HG03342 (cell line): Measurements from ENCODE around the gene METTL16.

Experiments used
- ATAC-seq: cut with Tn5 transposase; IDR thresholded peaks from one replicate; pipeline ENCODE4 v1.9.1; 2021; ENCODE audit warnings: mild to moderate bottlenecking, moderate library complexity; ENCODE audit not compliant: unreplicated experiment

The METTL16 gene

DNA sequence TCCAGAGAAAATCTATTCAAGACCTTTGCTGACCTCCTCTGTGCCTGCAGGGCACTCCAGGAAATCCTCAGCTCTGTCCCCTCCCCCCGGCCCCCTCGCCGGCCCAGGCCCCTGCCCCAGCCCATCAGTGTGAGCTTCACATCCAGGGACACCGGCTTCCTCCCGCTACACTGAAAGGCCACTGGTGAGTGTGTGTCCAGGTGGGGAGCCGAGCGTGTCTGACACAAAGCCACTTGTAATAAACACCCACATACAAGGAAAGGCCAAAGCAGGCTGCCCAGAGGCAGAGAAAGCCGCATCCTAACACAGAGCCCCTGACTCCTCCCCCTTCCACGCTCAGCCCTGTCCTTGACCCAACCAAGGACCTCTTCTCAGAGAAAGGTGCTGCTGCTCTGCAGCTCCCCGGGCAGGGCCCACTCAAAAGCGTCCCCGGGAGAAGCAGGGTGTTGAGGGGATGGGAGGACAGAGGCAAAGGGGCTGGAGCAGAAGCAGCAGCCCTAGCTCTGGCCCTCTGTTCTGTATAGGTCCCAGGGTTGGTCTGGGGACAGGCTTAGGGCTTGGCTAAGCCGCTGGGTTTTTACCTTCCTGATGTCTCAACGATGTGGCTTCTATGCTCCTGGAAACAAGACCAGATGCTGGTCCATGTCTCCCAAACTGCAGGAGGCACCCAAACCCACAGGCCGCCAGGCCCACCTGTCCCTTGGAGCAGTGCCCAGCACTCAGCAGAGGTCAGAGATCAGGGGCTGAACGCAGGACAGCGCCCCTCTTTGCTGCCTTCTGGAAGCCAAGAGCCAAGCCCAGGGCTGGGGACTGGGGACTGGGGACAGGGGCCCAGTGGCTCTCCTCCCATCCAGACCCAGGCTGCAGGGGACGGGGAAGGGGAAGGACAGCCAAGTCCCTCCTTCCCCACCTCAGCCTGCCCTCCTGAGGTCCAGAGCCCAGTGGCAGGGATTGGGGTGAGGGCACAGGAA lies 126.2 kb downstream of the METTL16 start:
- ATAC-seq: no peak

DNA sequence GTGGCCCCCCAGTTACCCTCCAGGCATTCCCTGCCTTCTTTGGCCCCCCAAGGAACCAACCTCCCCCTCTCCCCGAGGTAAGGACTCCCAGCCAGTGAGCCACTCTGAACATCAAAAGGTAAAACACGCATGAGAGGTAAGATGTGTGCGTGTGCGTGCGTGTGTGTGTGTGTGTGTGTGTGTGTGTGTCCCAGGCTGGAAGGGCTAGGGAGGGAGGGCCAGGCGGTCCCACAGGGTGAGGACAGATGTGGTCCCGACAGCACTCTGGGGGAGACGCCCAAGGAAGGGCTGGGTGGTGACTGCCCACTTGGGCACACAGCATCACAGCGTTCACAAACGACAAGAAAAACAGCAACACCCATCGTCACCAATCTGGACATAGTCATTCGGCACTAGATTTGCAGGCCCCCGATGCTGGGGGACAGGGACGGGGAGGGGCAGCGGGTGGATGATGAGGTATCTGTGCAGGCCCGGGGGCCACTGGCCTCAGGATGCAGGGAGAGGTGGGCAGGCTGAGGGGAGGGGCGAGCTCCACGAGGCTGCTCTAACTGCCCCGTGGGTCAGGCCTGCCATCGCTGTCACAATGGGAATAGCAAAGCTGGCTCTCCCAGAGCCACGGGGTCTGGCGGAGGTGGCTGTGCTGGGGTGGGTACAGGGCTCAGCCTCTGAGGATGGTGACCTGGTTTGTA lies 127.1 kb downstream of the METTL16 start:
- no peak for ATAC-seq

GRCh38 chr17:2383628-2384167 lies 128.0 kb downstream of the METTL16 start:
- ATAC-seq: no peak

- no peak for ATAC-seq
These were observed 130.6 kb downstream of the METTL16 start for GRCh38 chr17:2380950-2381649.

- ATAC-seq: no peak
These were observed 131.3 kb downstream of the METTL16 start for GRCh38 chr17:2380226-2380922.

DNA sequence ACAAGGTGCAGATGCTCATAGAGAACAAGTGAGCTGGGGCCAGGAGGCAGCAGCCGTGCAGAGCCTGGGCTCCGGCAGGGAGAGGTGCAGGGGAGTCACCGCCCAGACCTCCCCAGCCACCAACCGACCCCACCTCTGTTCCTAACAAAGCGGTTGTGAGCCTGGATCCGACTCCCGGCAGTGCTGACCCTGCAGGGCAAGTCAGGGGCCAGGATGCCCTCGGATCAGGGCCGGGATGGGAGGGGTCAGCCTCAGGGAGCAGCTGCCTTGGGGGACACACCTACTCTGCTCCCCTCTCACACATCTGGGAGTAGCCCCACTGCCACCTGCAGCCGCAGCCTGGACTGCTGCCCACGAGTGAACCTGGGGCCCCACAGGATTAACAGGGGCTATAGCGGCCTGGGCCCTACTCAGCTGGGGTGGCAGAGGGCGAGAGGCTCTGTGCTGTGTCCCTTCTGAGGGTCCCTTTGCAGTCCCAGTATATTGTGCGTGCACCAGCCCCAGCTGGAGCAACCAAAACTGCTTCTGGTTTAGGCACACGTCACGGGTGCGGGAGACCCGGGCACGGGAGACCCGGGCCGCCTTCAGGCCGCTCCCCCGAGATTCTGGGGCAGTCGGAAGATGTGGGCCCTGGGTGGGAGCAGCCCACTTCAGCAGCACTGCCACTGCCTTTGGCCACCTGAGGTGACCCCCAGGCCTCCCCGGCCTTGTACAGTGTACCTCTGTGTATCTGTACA lies 132.0 kb downstream of the METTL16 start:
- no peak for ATAC-seq

DNA sequence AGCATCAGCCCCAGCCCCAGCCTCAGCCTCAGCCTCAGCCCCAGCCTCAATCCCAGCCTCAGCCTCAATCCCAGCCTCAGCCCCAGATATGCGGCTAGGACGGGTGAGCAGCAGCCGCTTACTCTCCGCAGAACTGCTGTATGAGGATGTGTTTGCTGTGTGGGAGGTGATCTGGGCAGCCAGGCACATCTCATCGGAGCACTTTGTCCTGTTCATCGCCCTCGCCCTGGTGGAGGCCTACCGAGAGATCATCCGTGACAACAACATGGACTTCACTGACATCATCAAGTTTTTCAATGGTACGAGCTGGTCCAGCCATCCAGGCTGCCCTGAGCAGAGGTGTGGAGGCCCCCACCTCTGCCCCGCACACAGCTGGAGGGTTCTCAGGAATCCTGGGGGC lies 132.8 kb downstream of the METTL16 start:
- ATAC-seq: no peak

- ATAC-seq: no peak
These were observed 134.0 kb downstream of the METTL16 start for GRCh38 chr17:2377659-2378058.

- no peak for ATAC-seq
These were observed 135.6 kb downstream of the METTL16 start for GRCh38 chr17:2376107-2376506.

GRCh38 chr17:2375406-2375805 lies 136.3 kb downstream of the METTL16 start:
- no peak for ATAC-seq

GRCh38 chr17:2374549-2375285 lies 137.0 kb downstream of the METTL16 start:
- ATAC-seq: no peak

DNA sequence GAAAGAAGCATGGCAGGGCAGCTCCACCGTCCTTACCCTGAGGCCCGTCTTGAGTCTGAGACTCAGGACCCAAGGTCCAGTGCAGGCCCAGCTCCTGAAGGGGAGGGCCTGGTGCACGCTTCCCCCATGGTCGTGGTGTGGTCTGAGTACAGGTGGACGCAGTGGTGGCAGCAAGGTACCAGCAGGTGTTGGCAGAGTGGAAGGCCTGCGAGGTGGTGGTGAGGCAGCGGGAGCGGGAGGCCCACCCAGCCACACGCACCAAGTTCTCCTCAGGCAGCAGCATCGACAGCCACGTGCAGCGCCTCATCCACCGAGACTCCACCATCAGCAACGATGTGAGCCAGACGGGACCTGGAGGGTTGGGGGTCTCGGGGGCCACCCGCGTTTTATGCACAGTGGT lies 138.5 kb downstream of the METTL16 start:
- no peak for ATAC-seq

DNA sequence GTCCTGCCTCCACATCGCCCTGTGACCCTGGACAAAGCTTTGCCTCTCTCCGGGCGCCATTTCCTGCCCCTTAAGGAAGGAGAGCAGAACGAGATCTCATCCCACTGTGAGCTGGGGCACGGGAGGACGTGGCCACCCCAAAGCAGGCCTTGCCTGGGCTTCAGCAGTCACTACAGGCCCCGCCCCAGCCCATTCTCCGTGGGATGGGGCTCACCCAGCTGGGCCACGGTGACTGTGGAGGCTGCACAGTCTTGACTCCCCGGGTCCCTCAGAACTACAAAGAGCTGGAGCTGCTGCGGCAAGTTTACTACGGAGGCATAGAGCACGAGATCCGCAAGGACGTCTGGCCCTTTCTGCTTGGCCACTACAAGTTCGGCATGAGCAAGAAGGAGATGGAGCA lies 139.0 kb downstream of the METTL16 start:
- ATAC-seq: no peak

GRCh38 chr17:2372180-2372579 lies 139.5 kb downstream of the METTL16 start:
- no peak for ATAC-seq

GRCh38 chr17:2371183-2372130 lies 140.2 kb downstream of the METTL16 start:
- no peak for ATAC-seq

- no peak for ATAC-seq
These were observed 141.5 kb downstream of the METTL16 start for GRCh38 chr17:2370211-2370589.

GRCh38 chr17:2369551-2370210 lies 142.0 kb downstream of the METTL16 start:
- no peak for ATAC-seq

- no peak for ATAC-seq
These were observed 142.6 kb downstream of the METTL16 start for GRCh38 chr17:2369039-2369438.
